HEK293 (cell line): ENCODE results near the gene NCAPD3.

Source experiments
- CTCF ChIA-PET: fragments of 350-600 bp; formaldehyde crosslinking; extraction: SDS; loops from one replicate; lab custom pipeline; 2021; ENCODE audit warnings: antibody characterized with exemption; lab: Yijun Ruan, JAX
- POLR2A ChIA-PET: fragments of 300-600 bp; formaldehyde crosslinking; extraction: SDS; loops from one replicate; lab custom pipeline; 2020; ENCODE audit warnings: antibody characterized with exemption, inconsistent platforms; lab: Yijun Ruan, JAX
- H3K27ac ChIP-seq: fragments of 200-500 bp; sonication (Bioruptor generic); 2 replicates; pipeline ENCODE4 v1.5.1; 2014; ENCODE audit warnings: low read depth, low read length, control low read depth, inconsistent platforms; ENCODE audit errors: extremely low read depth
- H3K36me3 ChIP-seq, 2 experiments: fragments of 200-500 bp in 1 of 2; sonication (Bioruptor generic) in 1 of 2; 1 replicate in 1 of 2; 2 replicates in 1 of 2; pipeline ENCODE4 v1.5.1; 2014 to 2017; ENCODE audit warnings: inconsistent platforms in 2 of 2, low read length in 2 of 2; ENCODE audit not compliant: control insufficient read depth in 2 of 2, insufficient read depth in 1 of 2
- H3K4me1 ChIP-seq: fragments of 200-500 bp; sonication (Bioruptor generic); 2 replicates; pipeline ENCODE4 v1.5.1; 2014; ENCODE audit warnings: mild to moderate bottlenecking, low read length, inconsistent platforms; ENCODE audit not compliant: control insufficient read depth, insufficient read depth
- H3K4me3 ChIP-seq: 2 replicates; pipeline ENCODE4 v1.5.1; 2011; ENCODE audit warnings: low read depth, mild to moderate bottlenecking, control low read depth, low read length, moderate library complexity
- H3K9me3 ChIP-seq: fragments of 200-500 bp; sonication (Bioruptor generic); 2 replicates; pipeline ENCODE4 v1.5.1; 2014; ENCODE audit warnings: low read depth, low read length, inconsistent platforms; ENCODE audit not compliant: control insufficient read depth, insufficient read depth
- KLF10 ChIP-seq: fragments of 450-650 bp; IDR thresholded peaks from 2 replicates; pipeline ENCODE4 v1.5.1; 2018; ENCODE audit warnings: missing biosample characterization, mild to moderate bottlenecking, missing genetic modification characterization
- KLF16 ChIP-seq: fragments of 450-650 bp; formaldehyde crosslinking; IDR thresholded peaks from 2 replicates; pipeline ENCODE4 v1.5.1; 2017; ENCODE audit warnings: missing biosample characterization, missing genetic modification characterization
- MZF1 ChIP-seq: fragments of 450-650 bp; formaldehyde crosslinking; IDR thresholded peaks from 2 replicates; pipeline ENCODE4 v1.5.1; 2017; ENCODE audit warnings: missing biosample characterization, missing genetic modification characterization, borderline replicate concordance
- SCRT1 ChIP-seq: fragments of 450-650 bp; formaldehyde crosslinking; IDR thresholded peaks from 2 replicates; pipeline ENCODE4 v1.5.1; 2016; ENCODE audit warnings: missing biosample characterization, missing genetic modification characterization, borderline replicate concordance
- ZBTB7A ChIP-seq: fragments of 450-650 bp; formaldehyde crosslinking; IDR thresholded peaks from 2 replicates; pipeline ENCODE4 v1.5.1; 2016; ENCODE audit warnings: low read depth, missing biosample characterization, missing genetic modification characterization
- ZFP37 ChIP-seq: fragments of 450-650 bp; formaldehyde crosslinking; IDR thresholded peaks from 2 replicates; pipeline ENCODE4 v1.5.1; 2016; ENCODE audit warnings: missing biosample characterization, missing genetic modification characterization
- ZFP41 ChIP-seq: fragments of 450-650 bp; formaldehyde crosslinking; IDR thresholded peaks from 2 replicates; pipeline ENCODE4 v1.5.1; 2016; ENCODE audit warnings: missing biosample characterization, missing genetic modification characterization, borderline replicate concordance
- ZNF138 ChIP-seq: fragments of 450-650 bp; formaldehyde crosslinking; IDR thresholded peaks from 2 replicates; pipeline ENCODE4 v1.5.1; 2016; ENCODE audit warnings: missing biosample characterization, missing genetic modification characterization, borderline replicate concordance
- ZNF157 ChIP-seq: fragments of 450-650 bp; formaldehyde crosslinking; IDR thresholded peaks from 2 replicates; pipeline ENCODE4 v1.5.1; 2016; ENCODE audit warnings: missing biosample characterization, missing genetic modification characterization
- ZNF16 ChIP-seq: fragments of 450-650 bp; formaldehyde crosslinking; IDR thresholded peaks from 2 replicates; pipeline ENCODE4 v1.5.1; 2016; ENCODE audit warnings: low read depth, missing biosample characterization, missing genetic modification characterization
- ZNF169 ChIP-seq: fragments of 450-650 bp; formaldehyde crosslinking; IDR thresholded peaks from 2 replicates; pipeline ENCODE4 v1.5.1; 2016; ENCODE audit warnings: missing biosample characterization, missing genetic modification characterization
- ZNF211 ChIP-seq: fragments of 450-650 bp; formaldehyde crosslinking; IDR thresholded peaks from 2 replicates; pipeline ENCODE4 v1.5.1; 2016; ENCODE audit warnings: low read depth, missing biosample characterization, missing genetic modification characterization
- ZNF24 ChIP-seq: fragments of 450-650 bp; formaldehyde crosslinking; IDR thresholded peaks from 2 replicates; pipeline ENCODE4 v1.5.1; 2016; ENCODE audit warnings: missing biosample characterization, missing genetic modification characterization
- ZNF335 ChIP-seq: fragments of 450-650 bp; formaldehyde crosslinking; conservative IDR thresholded peaks from 2 replicates; pipeline ENCODE4 v1.5.1; 2016; ENCODE audit warnings: missing biosample characterization, missing genetic modification characterization
- ZNF423 ChIP-seq: fragments of 450-650 bp; formaldehyde crosslinking; IDR thresholded peaks from 2 replicates; pipeline ENCODE4 v1.5.1; 2016; ENCODE audit warnings: missing biosample characterization, missing genetic modification characterization
- ZNF560 ChIP-seq: fragments of 450-650 bp; formaldehyde crosslinking; IDR thresholded peaks from 2 replicates; pipeline ENCODE4 v1.5.1; 2017; ENCODE audit warnings: missing biosample characterization, missing genetic modification characterization, borderline replicate concordance
- ZNF629 ChIP-seq: fragments of 450-650 bp; formaldehyde crosslinking; IDR thresholded peaks from 2 replicates; pipeline ENCODE4 v1.5.1; 2017; ENCODE audit warnings: missing biosample characterization, missing genetic modification characterization
- ZNF660 ChIP-seq: fragments of 450-650 bp; IDR thresholded peaks from 2 replicates; pipeline ENCODE4 v1.5.1; 2018; ENCODE audit warnings: missing biosample characterization, mild to moderate bottlenecking, missing genetic modification characterization
- ZNF664 ChIP-seq: fragments of 450-650 bp; formaldehyde crosslinking; IDR thresholded peaks from 2 replicates; pipeline ENCODE4 v1.5.1; 2016; ENCODE audit warnings: missing biosample characterization, missing genetic modification characterization
- TF ChIP-seq, protein P1 (sequence below): fragments of 450-650 bp; formaldehyde crosslinking; IDR thresholded peaks from 2 replicates; pipeline ENCODE4 v1.5.1; 2016; ENCODE audit warnings: missing biosample characterization, missing genetic modification characterization
- TF ChIP-seq, protein P2 (sequence below): fragments of 450-650 bp; formaldehyde crosslinking; conservative IDR thresholded peaks from 2 replicates; pipeline ENCODE4 v1.5.1; 2016; ENCODE audit warnings: low read depth, missing biosample characterization, missing genetic modification characterization
- TF ChIP-seq, protein P3 (sequence below): fragments of 450-650 bp; formaldehyde crosslinking; IDR thresholded peaks from 2 replicates; pipeline ENCODE4 v1.5.1; 2016; ENCODE audit warnings: missing biosample characterization, missing genetic modification characterization

NCAPD3 gene

DNA sequence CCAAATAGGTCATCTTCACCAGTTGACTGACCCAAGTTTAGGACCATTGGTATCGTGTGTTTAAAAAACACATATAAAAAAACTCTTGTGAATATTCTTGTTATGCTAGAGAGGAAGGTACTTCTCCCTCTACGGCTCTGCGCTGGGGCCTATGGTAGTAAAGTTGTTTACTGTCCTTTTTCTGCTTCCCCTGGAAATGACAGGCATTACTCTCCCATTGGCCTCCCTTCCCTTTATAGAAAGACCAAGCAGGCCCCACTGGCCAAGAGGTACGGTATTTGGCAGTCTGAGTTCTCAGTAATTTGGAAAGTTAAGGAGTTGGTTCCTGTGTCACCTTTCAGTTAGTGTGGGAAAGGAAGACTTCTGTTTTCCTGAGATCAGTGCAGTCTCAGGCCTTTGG, 22.9 kb upstream of the NCAPD3 start (continued):
- TF ChIP-seq, protein P1, sequence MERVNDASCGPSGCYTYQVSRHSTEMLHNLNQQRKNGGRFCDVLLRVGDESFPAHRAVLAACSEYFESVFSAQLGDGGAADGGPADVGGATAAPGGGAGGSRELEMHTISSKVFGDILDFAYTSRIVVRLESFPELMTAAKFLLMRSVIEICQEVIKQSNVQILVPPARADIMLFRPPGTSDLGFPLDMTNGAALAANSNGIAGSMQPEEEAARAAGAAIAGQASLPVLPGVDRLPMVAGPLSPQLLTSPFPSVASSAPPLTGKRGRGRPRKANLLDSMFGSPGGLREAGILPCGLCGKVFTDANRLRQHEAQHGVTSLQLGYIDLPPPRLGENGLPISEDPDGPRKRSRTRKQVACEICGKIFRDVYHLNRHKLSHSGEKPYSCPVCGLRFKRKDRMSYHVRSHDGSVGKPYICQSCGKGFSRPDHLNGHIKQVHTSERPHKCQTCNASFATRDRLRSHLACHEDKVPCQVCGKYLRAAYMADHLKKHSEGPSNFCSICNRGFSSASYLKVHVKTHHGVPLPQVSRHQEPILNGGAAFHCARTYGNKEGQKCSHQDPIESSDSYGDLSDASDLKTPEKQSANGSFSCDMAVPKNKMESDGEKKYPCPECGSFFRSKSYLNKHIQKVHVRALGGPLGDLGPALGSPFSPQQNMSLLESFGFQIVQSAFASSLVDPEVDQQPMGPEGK: no peak
- TF ChIP-seq ZNF157 (tag by site-specific recombination): no peak
- no peak for TF ChIP-seq ZBTB7A
- TF ChIP-seq, protein P2, sequence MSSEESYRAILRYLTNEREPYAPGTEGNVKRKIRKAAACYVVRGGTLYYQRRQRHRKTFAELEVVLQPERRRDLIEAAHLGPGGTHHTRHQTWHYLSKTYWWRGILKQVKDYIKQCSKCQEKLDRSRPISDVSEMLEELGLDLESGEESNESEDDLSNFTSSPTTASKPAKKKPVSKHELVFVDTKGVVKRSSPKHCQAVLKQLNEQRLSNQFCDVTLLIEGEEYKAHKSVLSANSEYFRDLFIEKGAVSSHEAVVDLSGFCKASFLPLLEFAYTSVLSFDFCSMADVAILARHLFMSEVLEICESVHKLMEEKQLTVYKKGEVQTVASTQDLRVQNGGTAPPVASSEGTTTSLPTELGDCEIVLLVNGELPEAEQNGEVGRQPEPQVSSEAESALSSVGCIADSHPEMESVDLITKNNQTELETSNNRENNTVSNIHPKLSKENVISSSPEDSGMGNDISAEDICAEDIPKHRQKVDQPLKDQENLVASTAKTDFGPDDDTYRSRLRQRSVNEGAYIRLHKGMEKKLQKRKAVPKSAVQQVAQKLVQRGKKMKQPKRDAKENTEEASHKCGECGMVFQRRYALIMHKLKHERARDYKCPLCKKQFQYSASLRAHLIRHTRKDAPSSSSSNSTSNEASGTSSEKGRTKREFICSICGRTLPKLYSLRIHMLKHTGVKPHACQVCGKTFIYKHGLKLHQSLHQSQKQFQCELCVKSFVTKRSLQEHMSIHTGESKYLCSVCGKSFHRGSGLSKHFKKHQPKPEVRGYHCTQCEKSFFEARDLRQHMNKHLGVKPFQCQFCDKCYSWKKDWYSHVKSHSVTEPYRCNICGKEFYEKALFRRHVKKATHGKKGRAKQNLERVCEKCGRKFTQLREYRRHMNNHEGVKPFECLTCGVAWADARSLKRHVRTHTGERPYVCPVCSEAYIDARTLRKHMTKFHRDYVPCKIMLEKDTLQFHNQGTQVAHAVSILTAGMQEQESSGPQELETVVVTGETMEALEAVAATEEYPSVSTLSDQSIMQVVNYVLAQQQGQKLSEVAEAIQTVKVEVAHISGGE (tag by site-specific recombination): no peak
- no peak for TF ChIP-seq ZNF423 (tag by site-specific recombination)
- no peak for TF ChIP-seq ZNF138 (tag by site-specific recombination)
- TF ChIP-seq ZNF24 (tag by site-specific recombination): no peak
- TF ChIP-seq ZNF335 (tag by site-specific recombination): no peak

DNA sequence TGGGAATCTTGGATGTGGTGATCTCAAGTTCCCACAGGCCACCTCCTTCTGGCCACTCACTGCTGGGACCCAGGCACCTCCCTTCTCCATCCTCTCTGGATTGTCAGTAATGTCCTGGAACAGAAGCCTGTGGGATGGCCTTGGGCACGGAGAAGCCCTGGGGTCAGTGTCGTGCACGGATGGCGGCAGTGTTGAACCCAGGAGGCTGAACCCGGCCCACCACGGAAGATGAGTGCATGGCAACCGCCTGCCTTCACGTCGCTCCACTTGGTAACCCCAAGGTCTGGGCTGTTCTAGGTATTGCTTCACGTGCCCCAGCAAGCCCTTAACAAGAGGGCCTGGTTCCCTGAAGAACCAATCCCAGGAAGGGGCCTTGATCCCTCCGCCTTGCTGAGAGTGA, 22.3 kb upstream of the NCAPD3 start:
- peaks cover 0 to 96% of the 10 kb centered on the region in 2 experiments; a peak in 1 of 3 replicates for H3K36me3 ChIP-seq
- TF ChIP-seq KLF10 (tag by site-specific recombination) (no peak), ZNF560 (tag by site-specific recombination) (no peak), ZNF211 (tag by site-specific recombination) (no peak), KLF16 (no peak), ZFP41 (tag by site-specific recombination) (no peak), ZNF157 (tag by site-specific recombination) (no peak), ZNF629 (tag by site-specific recombination) (no peak), ZNF664 (tag by site-specific recombination) (no peak), ZNF16 (tag by site-specific recombination) (no peak)
- no peak overlapping the region for H3K27ac ChIP-seq
- no peaks in the 10 kb centered on the region for H3K4me1 ChIP-seq
- CTCF ChIA-PET: interaction anchor here (0.7 kb wide), 1 partner anchor 177 kb away, joined by 3 read pairs; no protein-coding TSS in a partner anchor
- no peak overlapping the region for H3K4me3 ChIP-seq
- no peaks in the 10 kb centered on the region for H3K9me3 ChIP-seq
- POLR2A ChIA-PET: no interaction called here

DNA sequence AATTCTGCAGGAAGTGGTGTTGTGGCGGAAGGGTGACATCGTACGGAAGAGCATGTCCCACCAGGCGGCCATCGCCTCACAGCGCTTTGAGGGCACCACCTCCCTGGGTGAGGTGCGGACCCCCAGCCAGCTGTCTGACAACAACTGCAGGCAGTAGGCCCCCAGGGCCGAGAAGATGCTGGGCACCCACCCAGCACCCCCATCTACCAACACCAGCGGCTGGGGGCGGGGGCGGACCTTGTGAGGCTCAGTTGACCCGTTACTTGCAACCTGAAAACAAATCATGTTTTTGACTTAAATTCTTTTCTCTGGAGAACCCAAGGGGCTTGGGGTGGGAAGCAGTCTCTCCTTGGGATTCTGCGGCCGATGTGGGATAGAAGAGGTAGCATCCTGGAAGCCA, 21.7 kb upstream of the NCAPD3 start:
- H3K36me3 ChIP-seq: peaks cover 0 to 95% of the 10 kb centered on the region in 2 experiments; a peak in 1 of 3 replicates

More for the DNA sequence above, 21.7 kb upstream of the NCAPD3 start:
- POLR2A ChIA-PET: interaction anchor here (2.3 kb wide), 1 partner anchor 21 kb away, joined by 10 read pairs; the partner anchor contains the start of genes NCAPD3 and VPS26B
- H3K27ac ChIP-seq: no peak overlapping the region
- H3K4me3 ChIP-seq: no peak overlapping the region
- no peaks in the 10 kb centered on the region for H3K9me3 ChIP-seq
- CTCF ChIA-PET: interaction anchor here (0.7 to 2.2 kb wide), 2 partner anchors 20 to 176 kb away, joined by 3 to 8 read pairs; partner anchors contain the start of gene VPS26B
- TF ChIP-seq, protein P3, sequence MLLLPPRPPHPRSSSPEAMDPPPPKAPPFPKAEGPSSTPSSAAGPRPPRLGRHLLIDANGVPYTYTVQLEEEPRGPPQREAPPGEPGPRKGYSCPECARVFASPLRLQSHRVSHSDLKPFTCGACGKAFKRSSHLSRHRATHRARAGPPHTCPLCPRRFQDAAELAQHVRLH (tag by site-specific recombination): no peak
- TF ChIP-seq ZNF660 (tag by site-specific recombination): no peak
- no peak for TF ChIP-seq MZF1 (tag by site-specific recombination)
- no peak for TF ChIP-seq ZNF169 (tag by site-specific recombination)
- TF ChIP-seq SCRT1: no peak
- TF ChIP-seq ZNF629 (tag by site-specific recombination): no peak
- TF ChIP-seq ZFP37 (tag by site-specific recombination): no peak
- TF ChIP-seq, all 188 proteins: peak for 0
- H3K4me1 ChIP-seq: no peaks in the 10 kb centered on the region
